Measurements from ENCODE around the gene CHP1.

DNA sequence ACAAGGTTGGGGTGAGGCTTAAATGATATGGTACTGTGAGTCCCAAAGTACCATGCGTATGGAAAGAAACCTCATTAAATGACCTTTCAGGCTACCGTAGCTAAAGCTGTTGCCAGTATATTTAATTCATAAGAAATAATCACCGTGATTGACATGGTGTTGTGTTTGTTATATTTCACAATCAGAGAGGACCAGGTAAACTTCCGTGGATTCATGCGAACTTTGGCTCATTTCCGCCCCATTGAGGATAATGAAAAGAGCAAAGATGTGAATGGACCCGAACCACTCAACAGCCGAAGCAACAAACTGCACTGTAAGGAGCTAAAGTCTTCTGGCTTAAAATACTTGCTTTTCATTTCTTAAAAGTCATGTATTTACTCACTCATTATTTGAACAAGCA, 31.5 kb downstream of the CHP1 start:
- TF ChIP-seq, protein P1, sequence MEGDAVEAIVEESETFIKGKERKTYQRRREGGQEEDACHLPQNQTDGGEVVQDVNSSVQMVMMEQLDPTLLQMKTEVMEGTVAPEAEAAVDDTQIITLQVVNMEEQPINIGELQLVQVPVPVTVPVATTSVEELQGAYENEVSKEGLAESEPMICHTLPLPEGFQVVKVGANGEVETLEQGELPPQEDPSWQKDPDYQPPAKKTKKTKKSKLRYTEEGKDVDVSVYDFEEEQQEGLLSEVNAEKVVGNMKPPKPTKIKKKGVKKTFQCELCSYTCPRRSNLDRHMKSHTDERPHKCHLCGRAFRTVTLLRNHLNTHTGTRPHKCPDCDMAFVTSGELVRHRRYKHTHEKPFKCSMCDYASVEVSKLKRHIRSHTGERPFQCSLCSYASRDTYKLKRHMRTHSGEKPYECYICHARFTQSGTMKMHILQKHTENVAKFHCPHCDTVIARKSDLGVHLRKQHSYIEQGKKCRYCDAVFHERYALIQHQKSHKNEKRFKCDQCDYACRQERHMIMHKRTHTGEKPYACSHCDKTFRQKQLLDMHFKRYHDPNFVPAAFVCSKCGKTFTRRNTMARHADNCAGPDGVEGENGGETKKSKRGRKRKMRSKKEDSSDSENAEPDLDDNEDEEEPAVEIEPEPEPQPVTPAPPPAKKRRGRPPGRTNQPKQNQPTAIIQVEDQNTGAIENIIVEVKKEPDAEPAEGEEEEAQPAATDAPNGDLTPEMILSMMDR (IDR thresholded peaks at IDR 0.05), result no peak
- TF ChIP-seq EP300 (IDR thresholded peaks at IDR 0.05), result no peak
